HG03520 (cell line): ENCODE results near the gene SELENON.

Source experiments
- ATAC-seq: cut with Tn5 transposase; IDR thresholded peaks from one replicate; pipeline ENCODE4 v1.9.1; 2021; ENCODE audit warnings: mild to moderate bottlenecking, moderate library complexity; ENCODE audit not compliant: unreplicated experiment

The SELENON gene

GRCh38 chr1:25787760-25788166, 12.2 kb upstream of the SELENON start:
- no peak for ATAC-seq

GRCh38 chr1:25790472-25790871, 9.5 kb upstream of the SELENON start:
- ATAC-seq, result no peak

GRCh38 chr1:25792115-25792514, 7.9 kb upstream of the SELENON start:
- ATAC-seq, result no peak

GRCh38 chr1:25793585-25794170, 6.3 kb upstream of the SELENON start:
- no peak for ATAC-seq

GRCh38 chr1:25794325-25794724, 5.7 kb upstream of the SELENON start:
- ATAC-seq, result no peak

- no peak for ATAC-seq
These were observed 4.8 kb upstream of the SELENON start for GRCh38 chr1:25795211-25795610.

GRCh38 chr1:25795946-25796810, 3.8 kb upstream of the SELENON start:
- ATAC-seq, result no peak

- ATAC-seq, result no peak
These were observed 3.1 kb upstream of the SELENON start for GRCh38 chr1:25796811-25797458.

- no peak for ATAC-seq
These were observed 2.1 kb upstream of the SELENON start for GRCh38 chr1:25797939-25798338.

GRCh38 chr1:25798666-25799351, 1.2 kb upstream of the SELENON start:
- ATAC-seq, result no peak

- ATAC-seq, result no peak
These were observed 550 bp upstream of the SELENON start for GRCh38 chr1:25799352-25799934.

- ATAC-seq, result no peak
These were observed 847 bp downstream of the SELENON start for GRCh38 chr1:25800703-25801377.

GRCh38 chr1:25802915-25803314, 2.9 kb downstream of the SELENON start:
- ATAC-seq, result no peak

- no peak for ATAC-seq
These were observed 3.4 kb downstream of the SELENON start for GRCh38 chr1:25803368-25803767.

- no peak for ATAC-seq
These were observed 4.4 kb downstream of the SELENON start for GRCh38 chr1:25804244-25804963.

- ATAC-seq, result no peak
These were observed 5.2 kb downstream of the SELENON start for GRCh38 chr1:25804964-25805862.

- ATAC-seq, result no peak
These were observed 5.9 kb downstream of the SELENON start for GRCh38 chr1:25805863-25806225.

- no peak for ATAC-seq
These were observed 6.4 kb downstream of the SELENON start for GRCh38 chr1:25806418-25806817.
